Activated CD8-positive, alpha-beta memory T cell treated with anti-CD3 and anti-CD28 coated beads, Interleukin-2, amount 50 U/mL, for 48 hours (primary cell): ENCODE data around the gene MMEL1.
"Not testable (repeated sequence)": the region's sequence is repeated elsewhere in the genome, so short reads cannot be mapped to it uniquely, and the experiment has no call there.

ENCODE experiments used
- DNase-seq: peaks from one replicate; pipeline ENCODE4 v3.0.0-alpha.2; 2020

Gene MMEL1

DNA sequence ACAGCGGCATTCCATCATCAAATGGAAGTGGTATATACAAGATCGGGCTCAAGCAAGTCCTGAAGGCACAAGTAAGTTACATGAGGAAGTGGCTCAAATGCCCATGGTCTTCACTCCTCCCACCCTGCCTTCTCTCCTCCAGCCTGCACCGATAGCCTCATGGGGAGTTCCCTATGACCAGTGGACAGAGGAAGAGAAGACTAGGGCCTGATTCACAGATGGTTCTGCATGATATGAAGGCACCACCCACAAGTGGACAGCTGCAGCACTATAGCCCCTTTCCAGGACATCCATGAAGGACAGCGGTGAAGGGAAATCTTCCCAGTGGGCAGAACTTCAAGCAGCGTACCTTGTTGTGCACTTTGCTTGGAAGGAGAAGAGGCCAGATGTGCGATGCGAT, 7.1 kb downstream of the MMEL1 start:
- DNase-seq: not testable (repeated sequence)

DNA sequence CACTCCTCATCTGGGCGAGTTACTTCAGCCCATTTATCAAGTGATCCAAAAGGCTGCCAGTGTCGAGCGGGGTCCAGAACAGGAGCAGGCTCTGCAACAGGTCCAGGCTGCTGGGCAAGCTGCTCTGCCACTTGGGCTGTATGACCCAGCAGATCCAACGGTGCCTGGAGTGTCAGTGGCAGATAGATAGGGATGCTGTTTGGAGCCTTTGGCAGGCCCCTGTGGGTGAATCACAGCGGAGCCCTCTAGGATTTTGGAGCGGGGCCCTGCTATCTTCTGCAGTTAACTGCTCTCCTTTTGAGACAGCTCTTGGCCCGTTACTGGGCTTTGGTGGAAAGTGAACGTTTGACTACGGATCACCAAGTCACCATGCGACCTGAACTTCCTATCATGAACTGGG, 7.5 kb downstream of the MMEL1 start:
- no peak for DNase-seq

DNA sequence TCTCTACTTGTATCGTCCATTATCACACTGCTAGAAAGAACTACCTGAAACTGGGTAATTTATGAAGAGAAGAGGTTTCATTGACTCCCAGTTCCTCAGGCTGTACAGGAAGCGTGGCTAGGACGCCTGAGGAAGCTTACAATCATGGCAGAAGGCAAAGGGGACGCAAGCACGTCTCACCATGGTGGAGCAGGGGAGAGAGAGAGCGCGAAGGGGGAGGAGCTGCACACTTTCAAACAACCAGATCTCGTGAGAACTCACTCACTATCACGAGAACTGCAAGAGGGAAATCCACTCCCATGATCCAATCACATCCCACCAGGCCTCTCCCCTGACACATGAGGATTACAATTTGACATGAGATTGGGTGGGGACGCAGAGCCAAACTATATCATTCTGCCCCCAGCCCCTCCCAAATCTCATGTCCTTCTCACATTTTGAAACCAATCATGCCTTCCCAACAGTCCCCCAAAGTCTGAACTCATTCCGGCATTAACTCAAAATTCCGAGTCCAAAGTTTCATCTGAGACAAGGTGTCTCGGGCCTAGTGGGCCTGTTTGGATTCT, 8.0 kb downstream of the MMEL1 start:
- DNase-seq: no peak

DNA sequence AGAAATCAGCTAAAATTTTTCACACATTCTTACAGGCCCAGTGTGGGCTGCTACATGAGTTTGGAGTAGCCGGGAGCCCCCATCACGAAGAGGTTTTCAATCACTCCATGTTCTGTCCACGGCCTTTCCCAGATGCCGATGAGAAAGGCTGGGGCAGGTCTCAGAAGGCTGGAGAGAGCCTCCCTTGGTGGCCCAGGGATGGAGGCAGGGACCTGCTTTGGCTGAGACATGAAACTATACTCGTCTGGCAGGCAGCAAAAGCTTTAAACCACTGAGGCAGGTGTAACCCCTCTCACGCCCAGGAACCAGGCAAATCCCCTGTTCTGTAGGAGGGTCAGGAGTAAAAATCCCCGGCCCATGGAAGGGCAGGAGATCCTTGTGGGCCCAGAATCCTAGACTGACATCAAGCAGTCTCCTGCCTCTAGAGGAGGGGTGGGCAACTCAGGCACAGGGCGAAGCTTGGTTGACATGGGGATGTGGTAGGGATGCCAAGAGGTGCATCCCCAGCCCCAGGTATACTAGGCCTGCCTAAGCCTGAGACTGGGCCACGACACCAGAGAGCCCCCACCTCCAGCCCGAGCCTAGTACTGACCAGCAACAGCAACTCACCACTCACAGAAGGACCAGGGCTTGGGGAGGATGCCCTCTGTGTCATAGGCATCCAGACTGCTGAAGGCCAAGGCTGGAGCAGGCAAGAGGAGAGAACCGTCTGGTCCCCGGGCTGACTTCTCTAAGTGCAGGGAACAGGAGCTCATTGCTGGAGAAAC, 9.1 kb downstream of the MMEL1 start:
- no peak for DNase-seq

DNA sequence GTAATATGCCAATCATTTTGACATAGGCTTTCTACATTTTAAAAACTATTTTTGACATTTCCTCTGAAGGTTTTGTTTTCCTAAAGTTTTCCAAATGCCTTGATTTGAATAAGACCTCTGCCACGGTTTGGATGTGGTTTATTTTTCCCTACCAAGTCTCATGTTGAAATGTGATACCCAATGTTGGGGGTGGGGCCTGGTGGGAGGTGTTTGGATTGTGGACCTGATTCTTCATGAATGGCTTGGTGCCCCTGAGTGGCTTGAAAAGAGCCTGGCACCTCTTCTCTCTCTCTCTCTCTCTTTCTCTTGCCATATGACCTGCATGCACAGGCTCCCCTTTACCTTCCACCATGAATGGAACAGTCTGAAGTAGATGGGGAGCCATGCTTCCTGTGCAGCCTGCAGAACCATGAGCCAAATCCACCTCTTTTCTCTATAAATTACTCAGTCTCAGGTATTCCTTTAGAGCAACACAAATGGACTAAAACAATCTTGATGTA, 14.8 kb downstream of the MMEL1 start:
- DNase-seq: no peak

DNA sequence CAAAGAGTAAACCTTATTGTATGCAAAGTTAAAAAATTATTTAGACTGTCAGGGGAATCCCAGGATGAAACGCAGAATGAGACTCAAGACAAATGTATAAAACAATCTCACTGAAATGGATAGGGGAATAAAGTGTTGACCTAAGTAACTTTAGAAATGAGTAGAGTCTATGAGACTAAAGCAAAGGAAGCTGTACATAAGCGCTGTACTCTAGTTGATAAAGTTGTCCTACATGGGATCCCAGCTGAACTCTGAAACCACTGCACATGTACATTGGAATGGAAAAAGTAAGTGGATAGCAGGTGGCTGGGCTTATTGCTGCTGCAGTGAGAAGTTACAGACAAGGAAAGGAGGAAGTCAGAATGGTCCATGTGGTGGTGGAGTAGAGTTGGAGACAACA, 18.7 kb downstream of the MMEL1 start:
- no peak for DNase-seq

DNA sequence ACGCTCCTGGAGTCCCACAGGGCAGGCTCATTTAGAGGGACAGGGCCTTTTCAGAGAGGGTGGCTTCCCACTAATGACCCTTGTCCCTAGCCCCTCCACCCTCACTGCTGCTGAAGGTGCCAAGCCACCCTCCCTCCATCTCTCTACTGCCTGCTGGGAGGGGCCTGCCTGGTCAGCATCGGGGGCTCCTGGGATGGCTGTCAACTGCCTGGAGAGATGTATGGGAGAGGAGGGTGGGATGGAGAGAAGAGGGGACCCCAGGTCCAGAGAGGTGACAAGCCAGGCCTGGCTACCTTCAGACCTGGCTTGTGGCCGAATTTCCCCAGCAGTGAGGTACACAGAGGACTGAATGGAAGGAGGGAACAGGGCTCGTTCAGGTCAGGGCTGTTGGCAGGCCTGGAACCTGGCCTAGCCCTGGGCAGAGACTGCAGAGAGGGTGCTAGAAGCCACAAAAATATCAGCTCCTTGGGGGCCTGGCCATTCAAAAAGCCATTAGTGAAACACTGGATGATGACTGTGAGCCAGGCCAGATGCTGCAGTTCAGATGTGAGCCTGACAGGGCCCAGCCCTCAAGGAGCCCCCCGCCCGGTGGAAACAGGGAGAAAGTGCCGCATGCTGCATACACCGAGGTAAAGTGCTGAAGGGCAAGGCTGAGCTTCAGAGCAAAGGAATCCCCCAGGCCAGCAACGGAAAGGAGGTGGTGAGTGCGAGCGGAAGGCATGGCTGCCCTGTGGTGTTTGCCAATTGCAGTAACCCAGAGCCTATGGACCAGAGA, 20.0 kb downstream of the MMEL1 start:
- DNase-seq: no peak

DNA sequence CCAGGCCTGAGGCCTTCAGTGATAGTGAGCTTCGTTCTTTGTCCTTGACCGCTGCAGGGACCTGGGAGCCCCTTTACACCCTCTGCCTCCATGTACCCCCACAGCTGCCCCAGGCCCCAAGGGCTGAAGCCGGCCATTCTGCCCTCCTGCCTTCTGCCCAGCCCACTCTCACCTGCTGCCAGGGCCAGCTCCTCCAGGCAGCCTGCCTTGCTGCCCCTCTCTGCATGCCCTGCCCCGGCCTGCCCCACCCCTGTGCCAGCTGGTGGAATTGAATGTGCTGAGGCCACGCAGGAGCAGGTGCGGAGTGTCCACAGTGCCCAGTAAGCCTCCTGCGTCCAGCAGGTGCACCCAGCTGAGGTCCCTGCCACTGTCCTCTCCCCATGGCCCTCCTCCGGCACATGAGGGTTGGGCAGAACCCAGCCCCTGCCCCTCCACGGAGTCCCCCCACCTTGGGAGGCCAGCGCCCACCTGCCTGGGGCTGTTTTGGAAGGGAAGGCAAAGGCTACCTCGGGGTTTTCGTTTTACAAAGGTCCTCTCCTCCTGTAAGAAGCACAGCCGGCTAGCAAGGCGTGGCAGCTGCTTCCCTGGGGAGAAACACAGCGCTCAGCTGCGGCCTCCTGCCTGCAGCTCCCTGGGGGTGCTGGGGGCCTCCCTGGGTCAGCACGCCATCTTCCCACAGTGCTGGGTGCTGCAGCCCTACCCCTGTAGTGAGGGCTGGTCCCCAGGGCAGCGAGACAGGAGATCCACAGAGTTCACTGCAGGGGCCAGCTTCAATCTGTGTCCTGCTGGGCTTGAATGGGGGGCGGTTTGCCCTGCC, 21.0 kb downstream of the MMEL1 start:
- no peak for DNase-seq

DNA sequence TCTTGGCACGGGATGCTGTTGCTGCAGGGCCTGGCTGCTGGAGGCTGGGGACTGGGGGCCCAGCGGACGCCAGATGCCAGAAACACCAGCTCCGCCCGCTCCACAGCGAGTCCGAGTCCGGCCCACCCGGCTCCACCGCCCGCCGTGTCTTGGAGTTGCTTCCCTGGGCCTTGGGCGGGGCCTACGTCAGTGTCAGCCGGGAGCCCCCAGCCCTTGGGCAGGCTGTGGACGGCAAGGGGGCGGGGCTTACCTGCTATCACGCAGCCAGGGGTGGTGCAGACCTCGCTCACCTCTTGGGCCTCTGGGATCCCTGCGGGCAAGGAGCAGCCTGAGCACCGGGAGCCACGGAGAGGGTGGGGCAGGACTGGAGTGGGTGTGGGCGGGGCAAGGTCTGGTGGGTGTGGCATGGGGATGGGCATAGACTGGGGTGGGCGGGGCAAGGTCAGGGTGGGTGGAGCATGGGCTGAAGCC, 21.8 kb downstream of the MMEL1 start:
- no peak for DNase-seq

DNA sequence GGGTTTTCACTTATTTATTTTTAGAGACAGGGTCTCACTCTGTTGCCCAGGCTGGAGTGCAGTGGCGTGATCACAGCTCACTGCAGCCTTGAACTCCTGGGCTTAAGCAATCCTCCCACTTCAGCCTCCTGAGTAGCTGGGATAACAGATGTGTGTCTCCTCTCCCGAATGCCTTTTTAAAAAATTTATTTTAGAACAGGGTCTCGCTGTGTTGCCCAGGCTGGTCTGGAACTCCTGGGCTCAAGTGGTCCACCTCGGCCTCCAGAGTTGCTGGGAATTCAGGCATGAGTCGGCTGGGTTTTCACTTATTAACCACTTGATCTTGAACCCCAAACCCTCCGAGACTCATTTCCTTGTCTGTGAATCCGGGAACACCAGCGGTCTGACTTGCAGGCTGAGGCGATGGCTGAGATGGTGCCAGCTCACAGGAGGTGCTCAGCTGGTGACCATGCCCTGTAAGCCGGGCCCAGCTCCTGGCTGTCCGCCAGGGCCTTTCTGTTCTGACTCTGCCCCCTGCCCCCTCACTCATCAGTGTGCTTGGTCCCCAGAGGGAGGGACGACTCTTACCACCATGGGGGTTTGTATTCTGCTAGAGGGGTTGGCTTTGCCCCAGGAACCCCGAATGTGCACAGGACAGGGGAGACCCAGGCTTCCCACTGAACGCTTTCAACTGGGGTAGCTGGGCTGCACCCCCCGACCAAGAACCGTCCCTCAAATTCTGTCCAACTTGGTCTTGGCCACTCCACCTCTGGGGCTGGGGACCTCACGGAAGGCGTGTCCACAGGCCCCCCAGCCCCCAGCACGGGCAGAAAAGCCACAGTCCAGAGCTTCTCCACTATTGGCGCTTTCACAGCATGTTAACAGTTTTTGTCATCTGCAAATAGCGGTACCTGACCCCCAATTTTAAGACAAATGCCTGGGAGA, 22.5 kb downstream of the MMEL1 start:
- DNase-seq: no peak

DNA sequence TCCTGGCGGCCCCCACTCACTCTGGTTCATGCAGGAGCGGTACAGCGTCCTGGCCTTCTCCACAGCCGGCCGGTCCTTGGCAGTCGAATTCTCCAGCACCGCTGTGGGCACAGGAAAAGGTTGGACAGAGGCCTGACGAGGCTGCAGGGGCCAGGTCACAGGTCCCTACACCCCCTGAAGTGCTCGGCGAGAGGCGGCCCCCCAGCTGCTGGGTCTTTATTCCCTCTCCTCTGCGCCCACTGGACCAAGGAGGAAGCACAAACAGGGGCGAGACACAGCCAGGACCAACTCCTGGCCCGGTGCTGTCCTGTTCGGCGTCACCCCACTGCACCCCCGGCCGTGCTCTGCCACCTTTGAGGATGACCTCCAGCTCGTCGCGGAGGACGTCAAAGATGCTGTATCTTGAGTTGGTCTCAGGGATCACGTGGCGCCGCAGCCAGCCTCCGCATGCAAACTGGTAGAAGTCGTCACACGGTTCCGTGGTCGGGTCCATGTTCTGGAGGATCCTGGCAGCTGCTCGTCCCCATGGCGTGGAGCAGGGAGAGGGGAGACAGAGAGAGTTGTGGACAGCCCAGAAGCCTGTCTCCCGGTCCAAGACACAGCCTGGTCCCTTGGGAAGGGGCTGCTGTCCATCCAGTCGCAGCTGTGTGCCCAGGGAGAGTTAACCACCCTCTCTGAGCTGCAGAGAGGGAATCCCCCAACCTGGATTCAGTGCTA, 23.3 kb downstream of the MMEL1 start:
- no peak for DNase-seq

DNA sequence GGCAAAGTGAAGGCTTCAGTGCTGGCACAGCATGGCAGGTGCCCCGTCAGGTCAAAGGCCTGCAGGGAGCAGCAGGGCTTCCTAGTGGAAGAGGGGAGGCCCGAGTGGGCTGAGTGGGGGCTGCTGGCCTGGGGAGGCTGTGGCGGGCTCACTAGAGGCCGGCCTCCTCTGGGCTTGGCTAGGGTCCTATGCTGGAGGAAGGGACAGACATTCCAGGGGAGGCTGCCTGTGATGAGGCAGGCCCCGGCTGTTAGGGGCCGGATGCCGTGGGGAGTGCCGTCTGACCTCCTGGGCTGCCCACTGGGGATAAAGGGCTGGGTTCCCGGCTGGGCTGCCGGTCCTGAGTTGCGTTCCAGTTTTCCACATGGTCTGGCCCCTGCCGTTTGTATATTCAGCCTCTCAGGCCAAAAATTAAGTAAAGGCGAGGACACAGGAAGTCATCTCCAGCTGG, 25.1 kb downstream of the MMEL1 start:
- DNase-seq: no peak

DNA sequence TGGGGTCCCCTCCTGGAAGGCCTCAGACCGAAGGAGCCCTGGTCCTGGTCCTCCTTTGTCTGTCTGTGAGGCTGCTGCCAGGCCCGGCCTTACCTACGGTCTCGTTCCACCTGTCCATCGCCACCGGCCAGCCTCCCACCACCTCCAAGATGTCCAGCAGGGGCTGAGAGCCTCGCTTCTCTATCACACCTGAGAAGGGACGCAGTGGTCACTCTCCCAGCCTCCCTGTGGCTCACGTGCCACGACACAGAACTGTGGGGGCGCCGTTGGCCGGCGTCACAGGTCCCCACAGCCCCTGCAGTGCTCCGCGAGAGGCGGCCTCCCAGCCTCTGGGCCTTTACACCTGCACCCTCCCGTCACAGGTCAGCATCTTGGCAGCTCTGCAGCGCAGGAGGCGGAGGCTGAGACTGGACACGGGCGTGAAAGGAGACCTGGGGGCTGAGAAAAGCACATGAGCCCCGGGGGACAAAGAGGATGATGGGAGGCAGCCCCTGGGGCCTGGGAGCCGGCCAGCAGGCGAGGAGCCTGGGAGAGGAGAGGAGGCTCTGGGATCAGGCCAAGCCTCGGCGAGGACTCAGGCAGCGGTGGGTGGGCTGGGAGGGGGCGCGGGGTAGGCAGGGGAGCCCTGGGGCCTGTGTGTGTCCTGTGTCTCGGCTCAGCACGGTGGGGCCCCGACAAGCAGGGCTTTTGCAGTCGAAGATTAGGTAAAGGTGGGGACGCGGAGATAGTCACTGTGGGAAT, 25.8 kb downstream of the MMEL1 start:
- DNase-seq: no peak

DNA sequence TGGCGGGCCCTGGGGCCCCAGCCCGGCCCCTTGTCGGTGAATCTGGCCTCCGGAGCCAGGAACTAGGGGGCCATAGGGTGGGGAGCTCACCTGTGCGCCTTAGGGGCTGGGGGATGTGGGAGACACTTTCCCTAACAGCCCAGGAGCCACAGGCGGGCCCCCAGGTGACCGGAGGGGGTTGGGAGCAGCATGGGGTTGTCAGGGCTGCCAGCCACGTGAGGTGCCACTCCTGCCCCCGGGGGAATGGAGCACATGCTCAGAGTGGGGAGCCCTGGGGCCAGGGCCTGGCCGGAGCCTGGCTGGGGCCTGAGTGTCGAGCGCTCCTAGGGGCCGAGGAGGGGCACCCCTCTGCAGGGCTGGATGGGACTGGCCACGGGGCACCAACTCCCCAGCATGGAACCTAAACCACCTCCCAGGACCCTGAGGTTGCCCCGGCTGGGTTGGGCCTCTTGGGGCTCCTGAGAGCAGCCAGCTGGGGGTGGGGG, 26.4 kb downstream of the MMEL1 start:
- no peak for DNase-seq

DNA sequence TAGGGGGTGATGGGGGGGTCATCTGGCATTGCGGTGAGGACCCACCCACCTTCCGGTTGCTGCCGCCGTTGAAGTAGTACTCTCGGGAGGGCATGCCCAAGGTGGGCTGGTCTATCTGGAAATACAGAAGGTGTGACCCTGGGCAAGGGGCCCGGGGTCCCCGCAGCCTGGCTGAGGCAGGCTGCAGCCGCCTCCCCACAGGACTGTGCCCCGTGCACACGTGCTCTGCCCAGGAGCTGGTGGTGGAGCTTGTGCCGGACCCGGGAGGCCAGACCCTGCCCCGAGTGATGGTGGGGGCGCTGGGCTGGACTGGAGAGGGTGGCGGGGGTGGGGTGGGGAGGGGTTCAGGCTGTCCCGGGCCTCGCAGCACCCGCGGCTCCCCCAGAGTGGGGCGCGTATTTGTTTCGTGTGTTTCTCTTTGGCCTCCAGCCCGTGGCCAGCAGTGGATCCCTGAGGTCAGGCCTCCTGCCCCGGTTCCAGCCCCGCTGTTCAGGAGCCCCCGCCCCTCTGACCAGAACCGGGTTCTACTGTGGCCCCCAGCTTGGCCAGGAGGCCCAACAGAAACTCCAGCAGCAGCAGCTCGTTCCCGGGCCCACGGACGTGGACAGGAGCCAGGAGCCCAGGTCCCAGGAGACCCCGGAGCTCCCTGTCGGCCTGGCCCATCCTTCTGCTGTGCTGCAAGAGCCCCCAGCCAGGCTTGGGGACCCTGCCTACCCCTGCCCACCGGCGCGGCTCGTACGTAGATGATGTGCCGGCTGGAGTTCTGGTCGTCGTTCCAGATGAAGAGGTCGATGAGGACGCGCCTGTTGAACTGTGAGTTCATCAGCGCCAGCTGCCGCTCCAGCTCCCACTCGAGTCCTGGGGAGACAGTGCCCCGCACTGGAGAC, 27.1 kb downstream of the MMEL1 start:
- no peak for DNase-seq

DNA sequence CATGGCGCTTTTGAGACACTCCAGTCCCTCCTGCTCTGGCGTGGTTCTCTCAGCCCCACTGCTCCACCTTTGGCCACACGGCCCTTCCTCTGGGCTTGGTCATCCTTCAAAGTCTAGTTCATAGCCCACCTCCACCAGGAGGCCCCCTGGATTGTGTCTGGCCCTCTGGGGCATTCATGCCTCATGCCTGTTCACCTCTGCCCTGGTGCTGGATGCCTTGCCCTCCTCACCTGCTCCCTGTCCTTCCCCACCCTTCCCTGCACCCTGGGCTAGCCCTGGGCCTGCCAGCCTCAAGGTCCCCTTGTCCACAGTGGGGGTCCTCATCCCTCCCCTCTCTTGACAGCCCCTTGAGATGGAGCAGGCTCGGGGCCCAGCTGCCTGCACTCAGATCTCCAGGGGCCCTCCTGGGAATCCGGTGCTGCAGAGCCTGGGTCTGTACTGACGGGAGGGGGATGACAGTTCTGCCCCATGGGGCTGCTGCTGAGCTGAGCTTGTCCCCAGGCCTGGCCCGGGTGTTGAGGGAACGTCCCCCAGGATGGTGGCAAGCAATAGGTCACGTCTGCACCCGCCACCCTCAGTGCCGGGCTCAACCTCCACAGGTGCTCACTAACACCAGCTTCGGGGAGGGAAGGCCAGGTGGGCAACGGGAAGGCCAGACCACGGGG, 27.8 kb downstream of the MMEL1 start:
- no peak for DNase-seq

DNA sequence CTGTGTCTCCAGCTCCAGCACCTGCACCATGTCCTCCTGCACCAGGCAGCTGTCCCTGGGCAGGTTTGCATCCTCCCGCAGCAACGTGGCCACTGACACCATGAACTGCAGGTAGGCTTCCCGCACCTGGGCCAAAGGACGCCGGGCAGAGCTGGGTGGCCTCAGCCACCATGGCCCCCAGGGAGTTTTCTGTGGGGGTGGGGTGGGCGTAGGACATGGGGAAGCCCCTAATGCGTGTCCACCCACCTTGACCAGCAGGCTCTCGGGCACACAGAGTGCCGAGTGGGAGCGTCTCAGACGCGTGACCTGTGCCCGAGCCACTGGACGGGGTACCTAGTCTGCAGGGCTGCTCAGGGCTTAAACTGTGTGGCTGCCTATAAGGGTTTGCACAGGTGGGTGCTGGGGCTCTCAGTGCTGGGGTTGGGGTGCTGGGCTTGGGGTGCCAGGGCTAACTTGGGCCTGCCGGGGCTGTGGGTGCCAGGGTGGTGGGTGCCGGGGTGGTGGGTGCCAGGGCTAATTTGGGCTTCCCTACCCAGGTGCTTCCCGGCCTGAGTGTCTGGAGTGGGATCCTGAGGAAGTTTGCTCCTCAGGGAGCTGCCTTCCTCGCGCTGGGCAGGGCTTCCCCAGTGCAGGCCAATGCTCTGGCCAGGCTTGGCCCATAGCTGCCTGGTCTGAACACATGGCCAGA, 28.5 kb downstream of the MMEL1 start:
- no peak for DNase-seq
